ENCODE results near the gene RFNG. TPM values are rescaled to one million over a fixed set of nuclear protein-coding genes. Genes with fewer than 3 reads are reported as not detected.

The RFNG gene
- total and polyA plus RNA-seq, 8 donors: 12.5 to 66.5 (median 27.1) TPM

DNA sequence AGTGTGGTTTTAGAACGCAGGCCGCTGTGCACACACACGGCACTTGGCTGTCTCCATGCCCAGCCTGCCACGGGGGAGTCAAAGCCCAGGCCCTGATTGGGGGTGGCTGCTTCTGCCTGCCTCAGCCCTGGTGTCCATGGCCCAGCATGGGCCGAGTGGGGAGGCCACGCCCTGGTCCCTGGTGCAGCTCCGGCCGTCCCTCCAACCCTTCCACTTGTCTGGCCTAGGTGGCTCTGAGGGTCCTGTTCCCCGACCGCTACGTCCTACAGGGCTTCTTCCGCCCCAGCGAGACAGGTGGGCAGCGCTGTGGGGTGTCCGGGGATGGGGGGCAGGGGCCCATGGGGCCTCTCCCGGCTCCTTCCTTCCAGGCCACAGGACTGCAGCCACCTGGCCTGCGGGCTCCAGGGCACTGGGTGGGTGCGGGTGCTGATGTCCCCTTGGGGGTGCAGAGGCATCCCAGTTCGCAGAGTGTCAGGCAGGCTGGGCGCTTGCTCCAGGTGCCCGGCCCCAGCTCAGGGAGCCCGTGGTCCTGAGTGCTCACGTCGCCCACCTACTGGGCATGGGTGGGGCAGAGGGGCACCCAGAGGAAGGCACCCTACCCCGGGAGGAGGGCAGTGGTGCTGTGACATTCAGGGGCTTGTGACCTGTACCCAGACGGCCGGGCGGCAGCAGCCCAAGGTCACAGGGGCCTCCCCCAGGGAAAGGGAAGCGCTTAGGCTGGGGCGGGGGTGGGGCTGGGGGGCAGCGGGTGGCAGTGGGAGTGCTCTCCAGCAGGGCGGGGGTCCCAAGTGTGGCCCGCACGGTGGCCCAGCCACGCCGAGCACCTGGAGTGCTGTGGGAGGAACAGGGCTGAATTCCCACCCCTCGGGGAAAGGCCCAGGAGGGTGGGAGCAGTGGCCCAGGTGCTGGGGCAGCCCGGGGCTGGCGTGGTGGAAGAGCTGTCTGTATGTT lies 40.8 kb downstream of the RFNG start:
- TF ChIP-seq POLR2A (IDR thresholded peaks at IDR 0.05) (no peak), EP300 (IDR thresholded peaks at IDR 0.05) (no peak), POLR2AphosphoS5 (IDR thresholded peaks at IDR 0.05) (no peak)
- TF ChIP-seq, protein P1, sequence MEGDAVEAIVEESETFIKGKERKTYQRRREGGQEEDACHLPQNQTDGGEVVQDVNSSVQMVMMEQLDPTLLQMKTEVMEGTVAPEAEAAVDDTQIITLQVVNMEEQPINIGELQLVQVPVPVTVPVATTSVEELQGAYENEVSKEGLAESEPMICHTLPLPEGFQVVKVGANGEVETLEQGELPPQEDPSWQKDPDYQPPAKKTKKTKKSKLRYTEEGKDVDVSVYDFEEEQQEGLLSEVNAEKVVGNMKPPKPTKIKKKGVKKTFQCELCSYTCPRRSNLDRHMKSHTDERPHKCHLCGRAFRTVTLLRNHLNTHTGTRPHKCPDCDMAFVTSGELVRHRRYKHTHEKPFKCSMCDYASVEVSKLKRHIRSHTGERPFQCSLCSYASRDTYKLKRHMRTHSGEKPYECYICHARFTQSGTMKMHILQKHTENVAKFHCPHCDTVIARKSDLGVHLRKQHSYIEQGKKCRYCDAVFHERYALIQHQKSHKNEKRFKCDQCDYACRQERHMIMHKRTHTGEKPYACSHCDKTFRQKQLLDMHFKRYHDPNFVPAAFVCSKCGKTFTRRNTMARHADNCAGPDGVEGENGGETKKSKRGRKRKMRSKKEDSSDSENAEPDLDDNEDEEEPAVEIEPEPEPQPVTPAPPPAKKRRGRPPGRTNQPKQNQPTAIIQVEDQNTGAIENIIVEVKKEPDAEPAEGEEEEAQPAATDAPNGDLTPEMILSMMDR (IDR thresholded peaks at IDR 0.05): no peak
- H3K9me3 ChIP-seq: no peaks in the 10 kb centered on the region
- no peak overlapping the region for H3K4me3 ChIP-seq
- WGBS, 5 donors: 92 to 93% (median 93%) methylated on average over 16 to 39 of the region's 39 CpGs
- DNase-seq: no peak
- no peak overlapping the region for H3K27ac ChIP-seq
- H3K4me1 ChIP-seq: peaks cover 0 to 28% (median 9%) of the 10 kb centered on the region in 4 donors
- no peaks in the 10 kb centered on the region for H3K27me3 ChIP-seq
- intact Hi-C loops (cut with DNase I; ENCODE audit: low total_unique reads): no loop called here
- H3K36me3 ChIP-seq: peaks cover 0 to 40% (median 30%) of the 10 kb centered on the region in 4 donors

DNA sequence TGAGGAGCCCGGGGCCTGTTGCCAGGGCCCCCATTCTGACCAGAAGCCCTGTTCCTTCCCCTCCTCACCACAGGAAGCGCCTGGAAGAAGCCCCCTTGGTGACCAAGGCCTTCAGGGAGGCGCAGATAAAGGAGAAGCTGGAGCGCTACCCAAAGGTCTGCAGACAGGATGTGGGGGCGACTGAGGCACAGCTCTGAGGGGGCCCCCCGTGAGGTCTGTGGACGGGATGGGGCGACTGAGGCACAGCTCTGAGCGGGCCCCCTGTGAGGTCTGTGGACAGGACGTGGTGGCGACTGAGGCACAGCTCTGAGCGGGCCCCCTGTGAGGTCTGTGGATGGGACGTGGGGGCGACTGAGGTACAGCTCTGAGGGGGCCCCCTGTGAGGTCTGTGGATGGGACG lies 42.2 kb downstream of the RFNG start:
- no peak overlapping the region for H3K4me3 ChIP-seq
- no peak for DNase-seq
- no peaks in the 10 kb centered on the region for H3K9me3 ChIP-seq
- intact Hi-C loops (cut with DNase I; ENCODE audit: low total_unique reads): no loop called here
- WGBS, 5 donors: 86 to 94% (median 89%) methylated on average over 11 to 15 of the region's 15 CpGs
- no peaks in the 10 kb centered on the region for H3K27me3 ChIP-seq
- peaks cover 0 to 28% (median 11%) of the 10 kb centered on the region in 4 donors for H3K4me1 ChIP-seq
- peaks cover 0 to 40% (median 30%) of the 10 kb centered on the region in 4 donors for H3K36me3 ChIP-seq
- TF ChIP-seq POLR2A (IDR thresholded peaks at IDR 0.05): no peak
- no peak for TF ChIP-seq EP300 (IDR thresholded peaks at IDR 0.05)
- TF ChIP-seq, protein P1 (IDR thresholded peaks at IDR 0.05): no peak
- TF ChIP-seq POLR2AphosphoS5 (IDR thresholded peaks at IDR 0.05): no peak
- no peak overlapping the region for H3K27ac ChIP-seq

DNA sequence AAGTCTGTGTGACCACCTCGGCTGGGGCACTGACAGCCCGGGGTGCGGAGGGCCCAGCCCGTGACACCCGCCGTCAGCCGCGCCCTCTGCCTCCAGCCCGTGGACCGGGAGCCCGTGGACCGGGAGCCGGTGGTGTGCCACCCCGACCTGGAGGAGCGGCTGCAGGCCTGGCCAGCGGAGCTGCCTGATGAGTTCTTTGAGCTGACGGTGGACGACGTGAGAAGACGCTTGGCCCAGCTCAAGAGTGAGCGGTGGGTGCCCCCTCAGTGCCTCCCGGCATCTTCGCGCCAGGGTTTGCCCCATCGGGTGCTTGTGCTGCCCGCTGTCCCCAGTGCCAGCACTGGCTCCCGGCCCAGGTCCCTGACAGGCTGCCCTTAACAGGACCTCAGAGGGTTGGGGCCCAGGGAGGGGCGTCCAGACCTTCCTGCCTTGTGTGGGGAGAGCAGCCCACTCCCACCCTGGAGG lies 42.6 kb downstream of the RFNG start:
- TF ChIP-seq POLR2A (IDR thresholded peaks at IDR 0.05) (no peak), EP300 (IDR thresholded peaks at IDR 0.05) (no peak), POLR2AphosphoS5 (IDR thresholded peaks at IDR 0.05) (no peak)
- TF ChIP-seq, protein P1 (IDR thresholded peaks at IDR 0.05): no peak
- H3K4me3 ChIP-seq: no peak overlapping the region
- H3K36me3 ChIP-seq: peaks cover 0 to 40% (median 30%) of the 10 kb centered on the region in 4 donors
- 88 to 95% (median 93%) methylated on average over 5 to 28 of the region's 28 CpGs for WGBS, 5 donors
- no peak overlapping the region for H3K27ac ChIP-seq
- DNase-seq: no peak
- H3K9me3 ChIP-seq: no peaks in the 10 kb centered on the region
- intact Hi-C loops (cut with DNase I; ENCODE audit: low total_unique reads): no loop called here
- no peaks in the 10 kb centered on the region for H3K27me3 ChIP-seq
- H3K4me1 ChIP-seq: peaks cover 0 to 28% (median 13%) of the 10 kb centered on the region in 4 donors

DNA sequence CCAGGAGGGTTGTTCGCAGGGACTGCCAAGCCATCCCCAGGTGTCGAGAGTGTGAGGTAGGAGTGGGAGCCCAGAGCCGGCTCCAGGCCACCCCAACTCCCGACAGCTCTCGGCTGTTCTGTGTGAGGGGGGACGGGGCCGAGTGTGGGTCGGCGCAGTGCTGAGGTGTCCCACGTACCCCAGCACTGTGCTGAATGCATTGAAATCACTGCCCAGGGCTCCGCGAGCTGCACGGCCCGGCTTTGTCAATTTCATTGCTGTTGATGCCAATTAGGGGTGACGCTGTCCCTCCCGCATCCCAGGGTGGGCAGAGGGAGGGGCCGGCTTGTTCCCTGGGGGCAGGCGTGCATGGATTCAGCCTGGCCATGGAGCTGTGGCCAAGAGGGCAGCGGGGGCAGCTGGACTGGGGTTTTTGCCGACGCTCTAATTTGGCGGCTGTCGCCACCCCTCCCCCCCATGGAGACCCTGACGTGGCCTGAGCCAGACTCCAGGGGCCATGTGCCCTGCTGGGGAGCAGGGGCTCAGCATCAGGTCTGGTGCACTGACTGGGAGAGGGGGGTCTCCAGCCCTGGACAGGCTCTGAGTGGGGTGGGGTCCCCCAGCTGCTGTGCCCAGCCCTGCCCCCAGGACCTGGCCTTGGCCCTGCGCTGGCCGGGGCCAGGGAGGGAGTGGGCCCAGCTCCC lies 43.2 kb downstream of the RFNG start:
- DNase-seq: no peak
- intact Hi-C loops (cut with DNase I; ENCODE audit: low total_unique reads): no loop called here
- H3K27ac ChIP-seq: no peak overlapping the region
- WGBS, 5 donors: 87 to 94% (median 93%) methylated on average over 17 to 26 of the region's 26 CpGs
- peaks cover 0 to 40% (median 27%) of the 10 kb centered on the region in 4 donors for H3K36me3 ChIP-seq
- H3K4me3 ChIP-seq: no peak overlapping the region
- no peaks in the 10 kb centered on the region for H3K9me3 ChIP-seq
- no peak for TF ChIP-seq POLR2AphosphoS5 (IDR thresholded peaks at IDR 0.05)
- TF ChIP-seq POLR2A (IDR thresholded peaks at IDR 0.05): no peak
- H3K27me3 ChIP-seq: no peaks in the 10 kb centered on the region
- peaks cover 3 to 32% (median 16%) of the 10 kb centered on the region in 4 donors for H3K4me1 ChIP-seq
